Measurements from ENCODE around the gene HLCS. TPM values are rescaled to one million over a fixed set of nuclear protein-coding genes. Genes with fewer than 3 reads are reported as not detected.

HLCS gene
- total and polyA plus RNA-seq, 2 of the 4 experiments (the other 2 are of a cell fraction), result 10.6 to 21.0 TPM

- no peak overlapping the region for H2BK15ac ChIP-seq (ENCODE audit: low read depth, low read length)
- no peak overlapping the region for H4K91ac ChIP-seq (ENCODE audit: insufficient read depth, low read depth, low read length)
- no peak overlapping the region for H3K4me2 ChIP-seq (ENCODE audit: low read depth, low read length)
- H3K27ac ChIP-seq (ENCODE audit: insufficient read depth, low read length), result no peak overlapping the region
- no peaks in the 10 kb centered on the region; the same call in 1 of the 2 replicates for H3K4me1 ChIP-seq (ENCODE audit: control insufficient read depth, insufficient read depth, low read length)
- in situ Hi-C loops (cut with MboI; ENCODE audit: low sequenced_read_pairs), result no loop called here
- H3K79me1 ChIP-seq (ENCODE audit: low read depth in 1 of 2, low read length in 2 of 2), result peaks cover 0 to 9% of the 10 kb centered on the region in 2 experiments; a peak in 2 of 4 replicates
- DNase-seq (no peak), ATAC-seq (ENCODE audit: low read depth) (no peak)
- dilution Hi-C loops (cut with HindIII; ENCODE audit: low sequenced_read_pairs, unreplicated experiment), result no loop called here
- ChIA-PET CTCF (no interaction called here), POLR2A (ENCODE audit: unreplicated experiment) (no interaction called here)
- no peak overlapping the region for H4K5ac ChIP-seq (ENCODE audit: low read depth, low read length)
- H2AFZ ChIP-seq (replicated peaks; ENCODE audit: low read length, poor library complexity), result no peak overlapping the region
- no peak overlapping the region for H2AK9ac ChIP-seq (replicated peaks; ENCODE audit: low read depth, low read length, poor library complexity)
- no peak overlapping the region for H2BK5ac ChIP-seq (ENCODE audit: low read depth, low read length, poor library complexity, severe bottlenecking)
- H3K56ac ChIP-seq (ENCODE audit: extremely low read depth, insufficient read depth, low read length), result no peak overlapping the region
- H2BK120ac ChIP-seq (ENCODE audit: low read depth, low read length), result no peak overlapping the region
- H3K4ac ChIP-seq (ENCODE audit: low read depth, low read length), result no peak overlapping the region
- 100% methylated on average over 1 of the region's 8 CpGs; no CpG with 5 or more reads in 1 of the 2 experiments for WGBS, 2 experiments (ENCODE audit: extremely low coverage in 2 of 2, insufficient read length in 1 of 2)
- peaks cover 6% of the 10 kb centered on the region; the same call in 1 of the 2 replicates for H3K36me3 ChIP-seq (ENCODE audit: control insufficient read depth, insufficient read depth, low read length)
- H4K20me1 ChIP-seq (ENCODE audit: insufficient read depth, low read length), result no peaks in the 10 kb centered on the region
- no peaks in the 10 kb centered on the region for H3K9me3 ChIP-seq (ENCODE audit: control insufficient read depth, insufficient read depth, low read length)
- intact Hi-C loops (cut with micrococcal nuclease), result no loop called here
- TF ChIP-seq RFX5 (IDR thresholded peaks at IDR 0.05; ENCODE audit: low read depth, low read length), result no peak
- TF ChIP-seq CHD1 (IDR thresholded peaks at IDR 0.05; ENCODE audit: low read depth, low read length), result no peak
- TF ChIP-seq MXI1 (IDR thresholded peaks at IDR 0.05; ENCODE audit: borderline replicate concordance, low read depth, low read length), result no peak
- no peak for TF ChIP-seq CTCF (conservative IDR thresholded peaks at IDR 0.05; ENCODE audit: low read depth, low read length)
- TF ChIP-seq RCOR1 (IDR thresholded peaks at IDR 0.05; ENCODE audit: insufficient replicate concordance, low read length), result no peak
- no peak for TF ChIP-seq MAZ (IDR thresholded peaks at IDR 0.05; ENCODE audit: borderline replicate concordance, low read depth, low read length)
- TF ChIP-seq FOS (IDR thresholded peaks at IDR 0.05; ENCODE audit: low read depth, low read length), result no peak
- TF ChIP-seq SMC3 (IDR thresholded peaks at IDR 0.05; ENCODE audit: low read depth, low read length), result no peak
- TF ChIP-seq RAD21 (IDR thresholded peaks at IDR 0.05; ENCODE audit: low read length), result no peak
- TF ChIP-seq MAFK (IDR thresholded peaks at IDR 0.05; ENCODE audit: low read depth, low read length), result no peak
- no peak for TF ChIP-seq NFE2L2 (IDR thresholded peaks at IDR 0.05; ENCODE audit: low read depth, low read length)
- TF ChIP-seq POLR2A (IDR thresholded peaks at IDR 0.05; ENCODE audit: low read depth, low read length), result no peak
- no peak for TF ChIP-seq BHLHE40 (IDR thresholded peaks at IDR 0.05; ENCODE audit: low read depth, low read length)
- no peak for TF ChIP-seq CEBPB (IDR thresholded peaks at IDR 0.05; ENCODE audit: low read depth, low read length)
- no peak for TF ChIP-seq ELK1 (IDR thresholded peaks at IDR 0.05; ENCODE audit: borderline replicate concordance, low read depth, low read length)
- TF ChIP-seq USF2 (IDR thresholded peaks at IDR 0.05; ENCODE audit: low read depth, low read length), result no peak
- H3K23ac ChIP-seq (ENCODE audit: low read depth, low read length), result no peak overlapping the region
- H2AK5ac ChIP-seq (ENCODE audit: low read depth, low read length), result no peak overlapping the region
- no peak overlapping the region for H4K8ac ChIP-seq (ENCODE audit: low read depth in 2 of 2, low read length in 2 of 2)
- no peak overlapping the region for H3K4me3 ChIP-seq (ENCODE audit: insufficient read depth, low read depth, low read length)
- no peak overlapping the region for H2BK20ac ChIP-seq (ENCODE audit: low read depth, low read length)
- 0 out of 2 replicates have a peak, but pooled peaks cover 3% of the 10 kb centered on the region for H3K9me1 ChIP-seq (ENCODE audit: insufficient read depth, low read length)
- H3K9ac ChIP-seq (ENCODE audit: low read depth, low read length), result no peak overlapping the region
- no peak overlapping the region for H3K14ac ChIP-seq (replicated peaks; ENCODE audit: low read depth, low read length)
- no peak overlapping the region for H3K18ac ChIP-seq (ENCODE audit: low read depth, low read length)
- BruUV-seq (replicated peaks), result no TSS peak
- H3K27me3 ChIP-seq (ENCODE audit: control insufficient read depth, insufficient read depth, low read length), result no peaks in the 10 kb centered on the region
Observed at GRCh38 chr21:36890086-36890485, 76.4 kb downstream of the HLCS start.

All from IMR-90 (cell line).